Central memory CD8-positive, alpha-beta T cell (primary cell): Measurements from ENCODE around the gene ADPRHL1.
"Not testable (repeated sequence)": the region's sequence is repeated elsewhere in the genome, so short reads cannot be mapped to it uniquely, and the experiment has no call there.

Source experiments
- ATAC-seq: fragments of 150-1000 bp; cut with Tn5 transposase; replicated peaks from 2 replicates; pipeline ENCODE4 v1.10.0; 2022; ENCODE audit warnings: mild to moderate bottlenecking, moderate FRiP score, moderate number of reproducible peaks; ENCODE audit not compliant: poor library complexity, severe bottlenecking; ENCODE audit errors: extremely low read depth
- DNase-seq, 2 donors: peaks; one replicate each; pipeline ENCODE4 v3.0.0; 2021; ENCODE audit warnings: low spot score in 2 of 2
- H3K27ac Mint-ChIP-seq: one replicate; pipeline ENCODE4 v1.8.0; 2022; ENCODE audit warnings: low read depth, mild to moderate bottlenecking, moderate library complexity, mixed read lengths
- H3K27me3 Mint-ChIP-seq: one replicate; pipeline ENCODE4 v1.8.0; 2022; ENCODE audit warnings: mixed read lengths
- H3K36me3 Mint-ChIP-seq: one replicate; pipeline ENCODE4 v1.8.0; 2022; ENCODE audit warnings: mild to moderate bottlenecking, moderate library complexity, mixed read lengths; ENCODE audit not compliant: insufficient read depth
- H3K4me1 Mint-ChIP-seq: one replicate; pipeline ENCODE4 v1.8.0; 2022; ENCODE audit warnings: mixed read lengths
- H3K4me3 Mint-ChIP-seq: one replicate; pipeline ENCODE4 v1.8.0; 2022; ENCODE audit warnings: mild to moderate bottlenecking, moderate library complexity, mixed read lengths
- H3K9me3 Mint-ChIP-seq: one replicate; pipeline ENCODE4 v1.8.0; 2022; ENCODE audit warnings: mixed read lengths

ADPRHL1 gene

GRCh38 chr13:113472355-113473025 lies 19.2 kb upstream of the ADPRHL1 start:
- no peak for DNase-seq
- Mint-ChIP-seq H3K4me1 (peaks cover 6% of the 10 kb centered on the region), H3K9me3 (no peaks in the 10 kb centered on the region), H3K4me3 (no peak overlapping the region), H3K27ac (no peak overlapping the region), H3K36me3 (peaks cover 17% of the 10 kb centered on the region), H3K27me3 (no peaks in the 10 kb centered on the region)
- no peak for ATAC-seq

GRCh38 chr13:113471844-113472243 lies 18.6 kb upstream of the ADPRHL1 start:
- Mint-ChIP-seq H3K4me1 (peaks cover 6% of the 10 kb centered on the region), H3K4me3 (no peak overlapping the region), H3K9me3 (no peaks in the 10 kb centered on the region), H3K36me3 (peaks cover 17% of the 10 kb centered on the region), H3K27me3 (no peaks in the 10 kb centered on the region), H3K27ac (peak overlapping the region; percentile 53)
- DNase-seq (no peak), ATAC-seq (no peak)

- H3K36me3 Mint-ChIP-seq = peaks cover 16% of the 10 kb centered on the region
- not testable (repeated sequence) for DNase-seq, H3K27ac Mint-ChIP-seq, H3K4me1 Mint-ChIP-seq, H3K9me3 Mint-ChIP-seq, H3K27me3 Mint-ChIP-seq, ATAC-seq, H3K4me3 Mint-ChIP-seq
These were observed 17.4 kb upstream of the ADPRHL1 start for GRCh38 chr13:113470635-113471163.

GRCh38 chr13:113470073-113470472 lies 16.8 kb upstream of the ADPRHL1 start:
- H3K36me3 Mint-ChIP-seq = peaks cover 16% of the 10 kb centered on the region
- H3K4me3 Mint-ChIP-seq = no peak overlapping the region
- ATAC-seq (no peak), DNase-seq (no peak)
- no peak overlapping the region for H3K27ac Mint-ChIP-seq
- peaks cover 11% of the 10 kb centered on the region for H3K4me1 Mint-ChIP-seq
- no peaks in the 10 kb centered on the region for H3K9me3 Mint-ChIP-seq
- H3K27me3 Mint-ChIP-seq = no peaks in the 10 kb centered on the region

- Mint-ChIP-seq H3K36me3 (peaks cover 16% of the 10 kb centered on the region), H3K27ac (no peak overlapping the region), H3K4me3 (no peak overlapping the region), H3K4me1 (peaks cover 12% of the 10 kb centered on the region), H3K9me3 (no peaks in the 10 kb centered on the region), H3K27me3 (no peaks in the 10 kb centered on the region)
- ATAC-seq = no peak
- DNase-seq = no peak
These were observed 16.3 kb upstream of the ADPRHL1 start for GRCh38 chr13:113469582-113469981.

- DNase-seq = no peak
- H3K36me3 Mint-ChIP-seq = peaks cover 14% of the 10 kb centered on the region
- no peak for ATAC-seq
- H3K27me3 Mint-ChIP-seq = no peaks in the 10 kb centered on the region
- no peak overlapping the region for H3K27ac Mint-ChIP-seq
- H3K4me1 Mint-ChIP-seq = peaks cover 12% of the 10 kb centered on the region
- H3K9me3 Mint-ChIP-seq = no peaks in the 10 kb centered on the region
- H3K4me3 Mint-ChIP-seq = no peak overlapping the region
These were observed 15.3 kb upstream of the ADPRHL1 start for GRCh38 chr13:113468472-113469201.

- no peak overlapping the region for H3K4me3 Mint-ChIP-seq
- no peak overlapping the region for H3K27ac Mint-ChIP-seq
- peaks cover 12% of the 10 kb centered on the region for H3K4me1 Mint-ChIP-seq
- no peaks in the 10 kb centered on the region for H3K9me3 Mint-ChIP-seq
- ATAC-seq (no peak), DNase-seq (no peak)
- no peaks in the 10 kb centered on the region for H3K27me3 Mint-ChIP-seq
- peaks cover 12% of the 10 kb centered on the region for H3K36me3 Mint-ChIP-seq
These were observed 14.7 kb upstream of the ADPRHL1 start for GRCh38 chr13:113468029-113468428.

- Mint-ChIP-seq H3K4me3 (no peak overlapping the region), H3K27me3 (no peaks in the 10 kb centered on the region), H3K9me3 (no peaks in the 10 kb centered on the region), H3K36me3 (peaks cover 13% of the 10 kb centered on the region), H3K27ac (no peak overlapping the region), H3K4me1 (peaks cover 12% of the 10 kb centered on the region)
- DNase-seq (no peak), ATAC-seq (no peak)
These were observed 13.1 kb upstream of the ADPRHL1 start for GRCh38 chr13:113466383-113466782.

- Mint-ChIP-seq H3K4me3 (peak overlapping the region; percentile 41), H3K9me3 (no peaks in the 10 kb centered on the region), H3K27ac (peak overlapping the region; percentile 53), H3K27me3 (no peaks in the 10 kb centered on the region), H3K36me3 (peaks cover 12% of the 10 kb centered on the region), H3K4me1 (peaks cover 6% of the 10 kb centered on the region)
- ATAC-seq = no peak
- DNase-seq = no peak
These were observed 12.0 kb upstream of the ADPRHL1 start for GRCh38 chr13:113465300-113465699.

GRCh38 chr13:113464476-113464875 lies 11.2 kb upstream of the ADPRHL1 start:
- H3K27ac Mint-ChIP-seq = peak overlapping the region; percentile 22
- no peak overlapping the region for H3K4me3 Mint-ChIP-seq
- no peak for DNase-seq
- no peaks in the 10 kb centered on the region for H3K27me3 Mint-ChIP-seq
- no peaks in the 10 kb centered on the region for H3K9me3 Mint-ChIP-seq
- ATAC-seq = no peak
- peaks cover 6% of the 10 kb centered on the region for H3K4me1 Mint-ChIP-seq
- peaks cover 15% of the 10 kb centered on the region for H3K36me3 Mint-ChIP-seq

- no peak overlapping the region for H3K4me3 Mint-ChIP-seq
- no peak overlapping the region for H3K27ac Mint-ChIP-seq
- no peaks in the 10 kb centered on the region for H3K27me3 Mint-ChIP-seq
- no peaks in the 10 kb centered on the region for H3K9me3 Mint-ChIP-seq
- no peak for ATAC-seq
- H3K4me1 Mint-ChIP-seq = peaks cover 6% of the 10 kb centered on the region
- peaks cover 5% of the 10 kb centered on the region for H3K36me3 Mint-ChIP-seq
- DNase-seq = no peak
These were observed 7.9 kb upstream of the ADPRHL1 start for GRCh38 chr13:113461022-113461751.

GRCh38 chr13:113460599-113460998 lies 7.3 kb upstream of the ADPRHL1 start:
- no peaks in the 10 kb centered on the region for H3K27me3 Mint-ChIP-seq
- no peaks in the 10 kb centered on the region for H3K9me3 Mint-ChIP-seq
- no peak overlapping the region for H3K27ac Mint-ChIP-seq
- H3K4me1 Mint-ChIP-seq = peaks cover 6% of the 10 kb centered on the region
- H3K4me3 Mint-ChIP-seq = no peak overlapping the region
- ATAC-seq (no peak), DNase-seq (no peak)
- peaks cover 5% of the 10 kb centered on the region for H3K36me3 Mint-ChIP-seq
